DOHH2 (cell line): ENCODE data around the gene TP53I13.

Experiments
- EZH2phosphoT487 ChIP-seq: fragments of 200-600 bp; sonication (generic); IDR thresholded peaks from 2 replicates; pipeline ENCODE4 v1.6.1; 2017; ENCODE audit warnings: borderline replicate concordance, mild to moderate bottlenecking, antibody characterized with exemption, low read length, moderate library complexity, mixed read lengths
- TF ChIP-seq, protein P1 (sequence below): fragments of 200-600 bp; sonication (generic); IDR thresholded peaks from one replicate; pipeline ENCODE4 v1.5.1; 2014; ENCODE audit warnings: antibody characterized with exemption, mild to moderate bottlenecking, low read depth, low read length; ENCODE audit not compliant: poor library complexity, severe bottlenecking

DNA sequence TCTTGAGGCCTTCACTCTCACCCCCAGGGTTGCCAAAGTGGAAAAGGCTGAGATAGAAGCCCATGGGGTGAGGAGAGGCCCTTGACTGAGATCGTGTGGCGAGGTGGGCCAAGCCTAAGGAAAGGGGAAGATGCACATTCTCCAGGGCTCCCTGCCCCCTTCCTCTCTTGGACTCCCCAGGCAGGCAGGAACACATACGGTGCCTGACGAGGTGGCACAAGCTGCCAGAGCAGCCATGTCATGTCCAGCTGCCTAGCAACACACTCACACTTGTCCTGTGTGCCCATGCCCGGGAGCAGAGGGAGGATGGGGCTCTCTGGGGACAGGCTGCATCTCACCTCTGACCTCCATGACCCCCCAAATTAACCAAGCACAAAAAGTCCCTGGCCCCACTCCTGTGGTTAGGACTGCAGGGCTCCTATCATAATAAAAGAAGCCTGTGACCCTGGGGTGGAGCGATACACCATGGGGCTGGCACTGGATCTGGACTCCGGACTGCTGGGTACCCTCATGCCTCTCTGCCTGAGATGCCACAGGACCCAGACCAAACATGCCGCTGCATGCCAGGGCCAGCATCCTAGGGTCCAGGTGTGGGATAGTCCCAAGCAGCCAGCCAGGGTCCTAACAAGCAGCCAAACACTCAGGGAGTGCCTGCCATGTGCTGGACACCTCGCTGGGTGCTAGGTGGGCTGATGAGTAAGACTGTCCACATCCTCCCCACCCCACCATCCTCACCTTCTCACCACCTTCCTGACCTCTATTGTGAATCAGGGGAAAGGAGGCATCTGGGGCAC, 18.4 kb downstream of the TP53I13 start:
- TF ChIP-seq EZH2phosphoT487: no peak
- TF ChIP-seq, protein P1, sequence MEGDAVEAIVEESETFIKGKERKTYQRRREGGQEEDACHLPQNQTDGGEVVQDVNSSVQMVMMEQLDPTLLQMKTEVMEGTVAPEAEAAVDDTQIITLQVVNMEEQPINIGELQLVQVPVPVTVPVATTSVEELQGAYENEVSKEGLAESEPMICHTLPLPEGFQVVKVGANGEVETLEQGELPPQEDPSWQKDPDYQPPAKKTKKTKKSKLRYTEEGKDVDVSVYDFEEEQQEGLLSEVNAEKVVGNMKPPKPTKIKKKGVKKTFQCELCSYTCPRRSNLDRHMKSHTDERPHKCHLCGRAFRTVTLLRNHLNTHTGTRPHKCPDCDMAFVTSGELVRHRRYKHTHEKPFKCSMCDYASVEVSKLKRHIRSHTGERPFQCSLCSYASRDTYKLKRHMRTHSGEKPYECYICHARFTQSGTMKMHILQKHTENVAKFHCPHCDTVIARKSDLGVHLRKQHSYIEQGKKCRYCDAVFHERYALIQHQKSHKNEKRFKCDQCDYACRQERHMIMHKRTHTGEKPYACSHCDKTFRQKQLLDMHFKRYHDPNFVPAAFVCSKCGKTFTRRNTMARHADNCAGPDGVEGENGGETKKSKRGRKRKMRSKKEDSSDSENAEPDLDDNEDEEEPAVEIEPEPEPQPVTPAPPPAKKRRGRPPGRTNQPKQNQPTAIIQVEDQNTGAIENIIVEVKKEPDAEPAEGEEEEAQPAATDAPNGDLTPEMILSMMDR: no peak
